ENCODE measurements around the gene MT1M.

DNA sequence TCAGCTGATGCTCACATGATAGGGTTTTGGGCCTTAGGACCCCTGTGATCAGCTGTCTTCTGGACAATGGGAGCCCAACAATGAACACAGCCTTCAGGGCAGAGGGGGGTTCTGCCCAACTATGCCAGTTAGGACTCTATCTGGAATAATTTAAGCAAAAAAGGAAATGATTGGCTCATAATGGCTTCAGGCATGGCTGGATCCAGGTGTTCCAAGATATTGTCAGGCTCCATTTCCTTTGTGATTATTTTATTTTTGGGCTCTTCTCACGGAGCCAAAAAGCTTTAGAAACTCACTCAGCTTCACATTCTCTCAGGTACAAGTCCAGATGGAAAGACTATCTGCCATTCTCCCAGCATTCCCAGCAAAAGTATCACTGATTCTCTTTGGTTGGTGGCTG, 27.0 kb upstream of the MT1M start:
- TF ChIP-seq, protein P1, sequence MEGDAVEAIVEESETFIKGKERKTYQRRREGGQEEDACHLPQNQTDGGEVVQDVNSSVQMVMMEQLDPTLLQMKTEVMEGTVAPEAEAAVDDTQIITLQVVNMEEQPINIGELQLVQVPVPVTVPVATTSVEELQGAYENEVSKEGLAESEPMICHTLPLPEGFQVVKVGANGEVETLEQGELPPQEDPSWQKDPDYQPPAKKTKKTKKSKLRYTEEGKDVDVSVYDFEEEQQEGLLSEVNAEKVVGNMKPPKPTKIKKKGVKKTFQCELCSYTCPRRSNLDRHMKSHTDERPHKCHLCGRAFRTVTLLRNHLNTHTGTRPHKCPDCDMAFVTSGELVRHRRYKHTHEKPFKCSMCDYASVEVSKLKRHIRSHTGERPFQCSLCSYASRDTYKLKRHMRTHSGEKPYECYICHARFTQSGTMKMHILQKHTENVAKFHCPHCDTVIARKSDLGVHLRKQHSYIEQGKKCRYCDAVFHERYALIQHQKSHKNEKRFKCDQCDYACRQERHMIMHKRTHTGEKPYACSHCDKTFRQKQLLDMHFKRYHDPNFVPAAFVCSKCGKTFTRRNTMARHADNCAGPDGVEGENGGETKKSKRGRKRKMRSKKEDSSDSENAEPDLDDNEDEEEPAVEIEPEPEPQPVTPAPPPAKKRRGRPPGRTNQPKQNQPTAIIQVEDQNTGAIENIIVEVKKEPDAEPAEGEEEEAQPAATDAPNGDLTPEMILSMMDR (IDR thresholded peaks at IDR 0.05), result no peak
- TF ChIP-seq HDAC2 (IDR thresholded peaks at IDR 0.05), result no peak
- no peak for TF ChIP-seq CBX8 (IDR thresholded peaks at IDR 0.05)
- TF ChIP-seq, protein P2, sequence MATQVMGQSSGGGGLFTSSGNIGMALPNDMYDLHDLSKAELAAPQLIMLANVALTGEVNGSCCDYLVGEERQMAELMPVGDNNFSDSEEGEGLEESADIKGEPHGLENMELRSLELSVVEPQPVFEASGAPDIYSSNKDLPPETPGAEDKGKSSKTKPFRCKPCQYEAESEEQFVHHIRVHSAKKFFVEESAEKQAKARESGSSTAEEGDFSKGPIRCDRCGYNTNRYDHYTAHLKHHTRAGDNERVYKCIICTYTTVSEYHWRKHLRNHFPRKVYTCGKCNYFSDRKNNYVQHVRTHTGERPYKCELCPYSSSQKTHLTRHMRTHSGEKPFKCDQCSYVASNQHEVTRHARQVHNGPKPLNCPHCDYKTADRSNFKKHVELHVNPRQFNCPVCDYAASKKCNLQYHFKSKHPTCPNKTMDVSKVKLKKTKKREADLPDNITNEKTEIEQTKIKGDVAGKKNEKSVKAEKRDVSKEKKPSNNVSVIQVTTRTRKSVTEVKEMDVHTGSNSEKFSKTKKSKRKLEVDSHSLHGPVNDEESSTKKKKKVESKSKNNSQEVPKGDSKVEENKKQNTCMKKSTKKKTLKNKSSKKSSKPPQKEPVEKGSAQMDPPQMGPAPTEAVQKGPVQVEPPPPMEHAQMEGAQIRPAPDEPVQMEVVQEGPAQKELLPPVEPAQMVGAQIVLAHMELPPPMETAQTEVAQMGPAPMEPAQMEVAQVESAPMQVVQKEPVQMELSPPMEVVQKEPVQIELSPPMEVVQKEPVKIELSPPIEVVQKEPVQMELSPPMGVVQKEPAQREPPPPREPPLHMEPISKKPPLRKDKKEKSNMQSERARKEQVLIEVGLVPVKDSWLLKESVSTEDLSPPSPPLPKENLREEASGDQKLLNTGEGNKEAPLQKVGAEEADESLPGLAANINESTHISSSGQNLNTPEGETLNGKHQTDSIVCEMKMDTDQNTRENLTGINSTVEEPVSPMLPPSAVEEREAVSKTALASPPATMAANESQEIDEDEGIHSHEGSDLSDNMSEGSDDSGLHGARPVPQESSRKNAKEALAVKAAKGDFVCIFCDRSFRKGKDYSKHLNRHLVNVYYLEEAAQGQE (IDR thresholded peaks at IDR 0.05), result no peak
